Naive thymus-derived CD4-positive, alpha-beta T cell (primary cell): ENCODE measurements around the gene SLC35F6. TPM values are rescaled to one million over a fixed set of nuclear protein-coding genes. Genes with fewer than 3 reads are reported as not detected.

Experiments used
- ATAC-seq: fragments of 150-1000 bp; cut with Tn5 transposase; 2 replicates; pipeline ENCODE4 v1.10.0; 2021; ENCODE audit warnings: mild to moderate bottlenecking, moderate library complexity
- CTCF ChIA-PET: fragments of 350-600 bp; sonication (Branson Sonifier 250); formaldehyde crosslinking; loops from one replicate; lab custom pipeline; 2021; ENCODE audit warnings: antibody characterized with exemption; lab: Charles Lee
- POLR2A ChIA-PET: fragments of 350-600 bp; sonication (Branson Sonifier 250); formaldehyde crosslinking; loops from one replicate; lab custom pipeline; 2021; ENCODE audit warnings: antibody characterized with exemption, inconsistent platforms; lab: Charles Lee
- DNase-seq, 9 donors: peaks; one replicate each; pipeline versions ENCODE4 v3.0.0 to v3.0.0-alpha.2; 2020 to 2022; ENCODE audit warnings: mixed read lengths in 1 of 9
- H3K27ac ChIP-seq: one replicate; pipeline ENCODE4 v1.7.0; 2013; ENCODE audit warnings: mild to moderate bottlenecking, low read depth, low read length, moderate library complexity
- H3K27me3 ChIP-seq, 2 donors: one replicate each; pipeline ENCODE4 v1.7.0; 2013; ENCODE audit warnings: low read length in 2 of 2, mild to moderate bottlenecking in 2 of 2, moderate library complexity in 2 of 2; ENCODE audit not compliant: control insufficient read depth in 2 of 2, insufficient read depth in 2 of 2
- H3K36me3 ChIP-seq, 3 experiments: 1 replicate in 2 of 3; 2 replicates in 1 of 3; pipeline ENCODE4 v1.7.0; 2013; ENCODE audit warnings: low read length in 3 of 3, mild to moderate bottlenecking in 3 of 3, moderate library complexity in 1 of 3; ENCODE audit not compliant: insufficient read depth in 3 of 3, control insufficient read depth in 2 of 3
- H3K4me1 ChIP-seq, 2 donors: one replicate each; pipeline ENCODE4 v1.7.0; 2013; ENCODE audit warnings: low read length in 2 of 2, mild to moderate bottlenecking in 2 of 2, moderate library complexity in 1 of 2; ENCODE audit not compliant: control insufficient read depth in 2 of 2, insufficient read depth in 2 of 2
- H3K4me3 ChIP-seq: 2 replicates; pipeline ENCODE4 v1.7.0; 2013; ENCODE audit warnings: mild to moderate bottlenecking, low read length
- H3K9me3 ChIP-seq, 3 experiments: 1 replicate in 2 of 3; 2 replicates in 1 of 3; pipeline ENCODE4 v1.7.0; 2013; ENCODE audit warnings: low read length in 3 of 3; ENCODE audit not compliant: control insufficient read depth in 2 of 3
- H3K27ac Mint-ChIP-seq, 9 donors: one replicate each; pipeline ENCODE4 v1.8.0; 2020 to 2022; ENCODE audit warnings: mixed read lengths in 9 of 9, mild to moderate bottlenecking in 8 of 9, moderate library complexity in 5 of 9, inconsistent platforms in 2 of 9
- H3K27me3 Mint-ChIP-seq, 5 donors: one replicate each; pipeline ENCODE4 v1.8.0; 2021 to 2022; ENCODE audit warnings: mixed read lengths in 5 of 5, mild to moderate bottlenecking in 1 of 5
- H3K36me3 Mint-ChIP-seq, 5 donors: one replicate each; pipeline ENCODE4 v1.8.0; 2020 to 2022; ENCODE audit warnings: mixed read lengths in 5 of 5, mild to moderate bottlenecking in 3 of 5, inconsistent platforms in 1 of 5
- H3K4me1 Mint-ChIP-seq, 7 donors: one replicate each; pipeline ENCODE4 v1.8.0; 2020 to 2022; ENCODE audit warnings: mixed read lengths in 7 of 7, mild to moderate bottlenecking in 3 of 7, inconsistent platforms in 1 of 7
- H3K4me3 Mint-ChIP-seq, 10 donors: one replicate each; pipeline ENCODE4 v1.8.0; 2020 to 2022; ENCODE audit warnings: mild to moderate bottlenecking in 10 of 10, mixed read lengths in 10 of 10, moderate library complexity in 6 of 10, inconsistent platforms in 2 of 10
- H3K9me3 Mint-ChIP-seq, 11 donors: one replicate each; pipeline ENCODE4 v1.8.0; 2020 to 2022; ENCODE audit warnings: mixed read lengths in 11 of 11, mild to moderate bottlenecking in 4 of 11, inconsistent platforms in 1 of 11, moderate library complexity in 1 of 11
- intact Hi-C, 2 donors: fragments of 100-400 bp; cut with micrococcal nuclease; formaldehyde crosslinking; loops; one replicate each; pipeline ENCODE4 v1.15.1; 2023
- polyA plus RNA-seq, 2 donors: library from polyadenylated mRNA; unstranded; fragments of 300-500 nt; fragmentation: Illumina TruSeq; gene quantifications; one replicate each; pipeline ENCODE4 v1.2.3, GENCODE V29; 2021
- total RNA-seq, 6 experiments: library from RNA in 5 of 6; stranded (reverse) in 5 of 6; gene quantifications; 1 replicate in 5 of 6; 2 replicates in 1 of 6; pipeline ENCODE4 v1.2.3 and lab custom pipeline; 2021 to 2026

SLC35F6 gene
- total and polyA plus RNA-seq, 7 experiments from 2014 or later = 4.7 to 22.5 (median 19.1) TPM

GRCh38 chr2:26820932-26821331 lies 56.8 kb downstream of the SLC35F6 start:
- H3K27ac ChIP-seq = no peak overlapping the region
- ChIA-PET CTCF (interaction anchor here (0.6 kb wide), 1 partner anchor 751 kb away, joined by 4 read pairs; no protein-coding TSS in a partner anchor), POLR2A (no interaction called here)
- DNase-seq (no peak), ATAC-seq (no peak)
- no peak overlapping the region for H3K4me3 ChIP-seq
- Mint-ChIP-seq H3K9me3 (no peaks in the 10 kb centered on the region), H3K27ac (no peak overlapping the region), H3K4me3 (no peak overlapping the region), H3K36me3 (no peaks in the 10 kb centered on the region), H3K4me1 (peaks cover 0 to 6% (median 0%) of the 10 kb centered on the region in 7 donors), H3K27me3 (peaks cover 5 to 14% (median 7%) of the 10 kb centered on the region in 5 donors)
- H3K36me3 ChIP-seq = no peaks in the 10 kb centered on the region
- intact Hi-C loops = no loop called here
- H3K4me1 ChIP-seq = no peaks in the 10 kb centered on the region
- no peaks in the 10 kb centered on the region for H3K27me3 ChIP-seq
- H3K9me3 ChIP-seq = no peaks in the 10 kb centered on the region

- ChIA-PET POLR2A (no interaction called here), CTCF (no interaction called here)
- Histone ChIP-seq H3K27me3 (no peaks in the 10 kb centered on the region), H3K27ac (no peak overlapping the region), H3K9me3 (no peaks in the 10 kb centered on the region), H3K36me3 (no peaks in the 10 kb centered on the region), H3K4me1 (no peaks in the 10 kb centered on the region), H3K4me3 (no peak overlapping the region)
- H3K4me3 Mint-ChIP-seq = no peak overlapping the region
- no peaks in the 10 kb centered on the region for H3K4me1 Mint-ChIP-seq
- H3K27me3 Mint-ChIP-seq = peaks cover 0 to 10% (median 0%) of the 10 kb centered on the region in 5 donors
- intact Hi-C loops = no loop called here
- ATAC-seq (no peak), DNase-seq (no peak)
- H3K27ac Mint-ChIP-seq = no peak overlapping the region
- H3K9me3 Mint-ChIP-seq = no peaks in the 10 kb centered on the region
- no peaks in the 10 kb centered on the region for H3K36me3 Mint-ChIP-seq
Measured at GRCh38 chr2:26822877-26823276, 58.8 kb downstream of the SLC35F6 start.

Other genes with a start within 250 kb of the SLC35F6 start
- gene CIB4, start 122.9 kb upstream of the SLC35F6 start, total RNA-seq = not detected
- gene CIB4, start 122.9 kb upstream of the SLC35F6 start, polyA plus RNA-seq = not detected
- gene KCNK3, start 71.6 kb upstream of the SLC35F6 start, total RNA-seq = not detected
- gene KCNK3, start 71.6 kb upstream of the SLC35F6 start, polyA plus RNA-seq = not detected
- gene CENPA, start 21.8 kb downstream of the SLC35F6 start, total RNA-seq = 10 to 100 TPM in 1 of 5 experiments, under 1 TPM in 2, not detected in 2; 0.37 to 25.6 (median 0.73) TPM
- not detected for gene CENPA, start 21.8 kb downstream of the SLC35F6 start, polyA plus RNA-seq
- gene DPYSL5, start 83.8 kb downstream of the SLC35F6 start, total RNA-seq = not detected
- not detected for gene DPYSL5, start 83.8 kb downstream of the SLC35F6 start, polyA plus RNA-seq
- gene MAPRE3, start 206.4 kb downstream of the SLC35F6 start, total RNA-seq = 1 to 10 TPM; 1.8 to 6.0 (median 4.5) TPM
- 1 to 10 TPM; 1.9 to 2.6 TPM for gene MAPRE3, start 206.4 kb downstream of the SLC35F6 start, polyA plus RNA-seq